ENCODE results near the gene FUBP1. TPM values are rescaled to one million over a fixed set of nuclear protein-coding genes. Genes with fewer than 3 reads are reported as not detected.

The FUBP1 gene
- total RNA-seq, 1 donor from 2014 or later: 88.8 TPM

- intact Hi-C loops (cut with DNase I): no loop called here
- Histone ChIP-seq H3K4me3 (no peak overlapping the region), H3K27me3 (no peaks in the 10 kb centered on the region), H3K9me3 (no peaks in the 10 kb centered on the region), H3K36me3 (peaks cover 7% of the 10 kb centered on the region), H3K4me1 (no peaks in the 10 kb centered on the region), H3K27ac (no peak overlapping the region)
- no peak for TF ChIP-seq CTCF (IDR thresholded peaks at IDR 0.05)
- DNase-seq (no peak), ATAC-seq (no peak)
Observed at GRCh38 chr1:77994117-77994705, 15.3 kb upstream of the FUBP1 start.

- no peak for TF ChIP-seq CTCF (IDR thresholded peaks at IDR 0.05)
- Histone ChIP-seq H3K27ac (no peak overlapping the region), H3K4me3 (no peak overlapping the region), H3K27me3 (no peaks in the 10 kb centered on the region), H3K36me3 (peaks cover 7% of the 10 kb centered on the region), H3K9me3 (no peaks in the 10 kb centered on the region), H3K4me1 (no peaks in the 10 kb centered on the region)
- ATAC-seq (no peak), DNase-seq (no peak)
- intact Hi-C loops (cut with DNase I): no loop called here
Observed at GRCh38 chr1:77991638-77992037, 12.8 kb upstream of the FUBP1 start.

- intact Hi-C loops (cut with DNase I): no loop called here
- Histone ChIP-seq H3K4me1 (no peaks in the 10 kb centered on the region), H3K36me3 (peaks cover 7% of the 10 kb centered on the region), H3K27ac (no peak overlapping the region), H3K9me3 (no peaks in the 10 kb centered on the region), H3K27me3 (no peaks in the 10 kb centered on the region), H3K4me3 (no peak overlapping the region)
- no peak for DNase-seq
- TF ChIP-seq CTCF (IDR thresholded peaks at IDR 0.05): no peak
- no peak for ATAC-seq
Observed at GRCh38 chr1:77990629-77991204, 11.8 kb upstream of the FUBP1 start.

GRCh38 chr1:77989744-77990143 lies 10.9 kb upstream of the FUBP1 start:
- Histone ChIP-seq H3K27me3 (no peaks in the 10 kb centered on the region), H3K27ac (no peak overlapping the region), H3K4me1 (no peaks in the 10 kb centered on the region), H3K9me3 (no peaks in the 10 kb centered on the region), H3K36me3 (peaks cover 7% of the 10 kb centered on the region), H3K4me3 (no peak overlapping the region)
- intact Hi-C loops (cut with DNase I): no loop called here
- ATAC-seq: no peak
- TF ChIP-seq CTCF (IDR thresholded peaks at IDR 0.05): no peak
- DNase-seq: no peak

GRCh38 chr1:77987919-77988318 lies 9.0 kb upstream of the FUBP1 start:
- H3K4me1 ChIP-seq: no peaks in the 10 kb centered on the region
- intact Hi-C loops (cut with DNase I): no loop called here
- H3K27ac ChIP-seq: no peak overlapping the region
- peaks cover 4% of the 10 kb centered on the region for H3K36me3 ChIP-seq
- no peak overlapping the region for H3K4me3 ChIP-seq
- no peaks in the 10 kb centered on the region for H3K9me3 ChIP-seq
- no peak for TF ChIP-seq CTCF (IDR thresholded peaks at IDR 0.05)
- DNase-seq (no peak), ATAC-seq (no peak)
- H3K27me3 ChIP-seq: no peaks in the 10 kb centered on the region

GRCh38 chr1:77986810-77987209 lies 7.9 kb upstream of the FUBP1 start:
- intact Hi-C loops (cut with DNase I): no loop called here
- TF ChIP-seq CTCF (IDR thresholded peaks at IDR 0.05): no peak
- no peaks in the 10 kb centered on the region for H3K27me3 ChIP-seq
- H3K36me3 ChIP-seq: no peaks in the 10 kb centered on the region
- no peak overlapping the region for H3K27ac ChIP-seq
- no peak for ATAC-seq
- H3K9me3 ChIP-seq: no peaks in the 10 kb centered on the region
- no peak for DNase-seq
- H3K4me1 ChIP-seq: no peaks in the 10 kb centered on the region
- no peak overlapping the region for H3K4me3 ChIP-seq

Data from upper lobe of right lung (tissue), 1 donor.